ENCODE results near the gene CD4.
A peak's percentile ranks its signal among the peaks of the same experiment; 100 is the strongest.
"Not testable (repeated sequence)": the region's sequence is repeated elsewhere in the genome, so short reads cannot be mapped to it uniquely, and the experiment has no call there.

CD4 gene

GRCh38 chr12:6869049-6870021 is 80.0 kb downstream of the CD4 start:
- peak; percentile 45 to 77 for DNase-seq

DNA sequence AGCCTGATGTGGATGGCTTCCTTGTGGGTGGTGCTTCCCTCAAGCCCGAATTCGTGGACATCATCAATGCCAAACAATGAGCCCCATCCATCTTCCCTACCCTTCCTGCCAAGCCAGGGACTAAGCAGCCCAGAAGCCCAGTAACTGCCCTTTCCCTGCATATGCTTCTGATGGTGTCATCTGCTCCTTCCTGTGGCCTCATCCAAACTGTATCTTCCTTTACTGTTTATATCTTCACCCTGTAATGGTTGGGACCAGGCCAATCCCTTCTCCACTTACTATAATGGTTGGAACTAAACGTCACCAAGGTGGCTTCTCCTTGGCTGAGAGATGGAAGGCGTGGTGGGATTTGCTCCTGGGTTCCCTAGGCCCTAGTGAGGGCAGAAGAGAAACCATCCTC is 81.0 kb downstream of the CD4 start:
- not testable (repeated sequence) for DNase-seq

Measured in bone marrow (tissue), 2 donors.